Fibroblast of lung (primary cell): ENCODE data around the gene MAN1A2.

Experiments used
- CTCF ChIP-seq, 2 donors: IDR thresholded peaks in 1 of 2; conservative IDR thresholded peaks in 1 of 2; 1 replicate in 1 of 2; 2 replicates in 1 of 2; pipeline ENCODE4 v1.5.1; 2011 to 2012; ENCODE audit warnings: low read length in 2 of 2, control low read depth in 1 of 2, inconsistent platforms in 1 of 2, low read depth in 1 of 2, mild to moderate bottlenecking in 1 of 2
- EZH2 ChIP-seq: IDR thresholded peaks from 2 replicates; pipeline ENCODE4 v1.5.1; 2012; ENCODE audit warnings: low read length, control low read depth, mild to moderate bottlenecking; ENCODE audit errors: missing control alignments

GRCh38 chr1:117553471-117553870 is 186.2 kb downstream of the MAN1A2 start:
- no peak for TF ChIP-seq CTCF (conservative IDR thresholded peaks at IDR 0.05 in 1 of 2, IDR thresholded peaks at IDR 0.05 in 1 of 2; ENCODE audit: low read depth in 1 of 2, low read length in 2 of 2)
- TF ChIP-seq EZH2: no peak
